Loucy (cell line): ENCODE data around the gene OTOA.

Experiments used
- CTCF ChIP-seq: fragments of 200-600 bp; sonication (generic); conservative IDR thresholded peaks from 2 replicates; pipeline ENCODE4 v1.5.1; 2014; ENCODE audit warnings: mild to moderate bottlenecking, antibody characterized with exemption, low read length
- EZH2phosphoT487 ChIP-seq: fragments of 200-600 bp; IDR thresholded peaks from 2 replicates; pipeline ENCODE4 v1.6.1; 2018; ENCODE audit warnings: antibody characterized with exemption, mild to moderate bottlenecking, moderate library complexity, borderline replicate concordance

- TF ChIP-seq CTCF (no peak), EZH2phosphoT487 (no peak)
Measured at GRCh38 chr16:21642861-21643260, 20.9 kb upstream of the OTOA start.
